Stimulated activated CD8-positive, alpha-beta memory T cell treated with anti-CD3 and anti-CD28 coated beads, Interleukin-4, amount 100 ng/mL, for 1 hour (primary cell): ENCODE data around the gene FXN.
A peak's percentile ranks its signal among the peaks of the same experiment; 100 is the strongest.
"Not testable (repeated sequence)": the region's sequence is repeated elsewhere in the genome, so short reads cannot be mapped to it uniquely, and the experiment has no call there.

Source experiments
- DNase-seq, 2 donors: peaks; one replicate each; pipeline ENCODE4 v3.0.0-alpha.2; 2020; ENCODE audit warnings: low read depth in 2 of 2, low spot score in 1 of 2

FXN gene

DNA sequence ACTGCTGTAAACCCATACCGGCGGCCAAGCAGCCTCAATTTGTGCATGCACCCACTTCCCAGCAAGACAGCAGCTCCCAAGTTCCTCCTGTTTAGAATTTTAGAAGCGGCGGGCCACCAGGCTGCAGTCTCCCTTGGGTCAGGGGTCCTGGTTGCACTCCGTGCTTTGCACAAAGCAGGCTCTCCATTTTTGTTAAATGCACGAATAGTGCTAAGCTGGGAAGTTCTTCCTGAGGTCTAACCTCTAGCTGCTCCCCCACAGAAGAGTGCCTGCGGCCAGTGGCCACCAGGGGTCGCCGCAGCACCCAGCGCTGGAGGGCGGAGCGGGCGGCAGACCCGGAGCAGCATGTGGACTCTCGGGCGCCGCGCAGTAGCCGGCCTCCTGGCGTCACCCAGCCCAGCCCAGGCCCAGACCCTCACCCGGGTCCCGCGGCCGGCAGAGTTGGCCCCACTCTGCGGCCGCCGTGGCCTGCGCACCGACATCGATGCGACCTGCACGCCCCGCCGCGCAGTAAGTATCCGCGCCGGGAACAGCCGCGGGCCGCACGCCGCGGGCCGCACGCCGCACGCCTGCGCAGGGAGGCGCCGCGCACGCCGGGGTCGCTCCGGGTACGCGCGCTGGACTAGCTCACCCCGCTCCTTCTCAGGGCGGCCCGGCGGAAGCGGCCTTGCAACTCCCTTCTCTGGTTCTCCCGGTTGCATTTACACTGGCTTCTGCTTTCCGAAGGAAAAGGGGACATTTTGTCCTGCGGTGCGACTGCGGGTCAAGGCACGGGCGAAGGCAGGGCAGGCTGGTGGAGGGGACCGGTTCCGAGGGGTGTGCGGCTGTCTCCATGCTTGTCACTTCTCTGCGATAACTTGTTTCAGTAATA lies at the start of gene FXN:
Gene FXN, plus strand, starts transcription at position 315 of the 871 bp plus-strand sequence. Its CDS starts 31 bp downstream, at position 346.
- peak; percentile 49 to 60 for DNase-seq

DNA sequence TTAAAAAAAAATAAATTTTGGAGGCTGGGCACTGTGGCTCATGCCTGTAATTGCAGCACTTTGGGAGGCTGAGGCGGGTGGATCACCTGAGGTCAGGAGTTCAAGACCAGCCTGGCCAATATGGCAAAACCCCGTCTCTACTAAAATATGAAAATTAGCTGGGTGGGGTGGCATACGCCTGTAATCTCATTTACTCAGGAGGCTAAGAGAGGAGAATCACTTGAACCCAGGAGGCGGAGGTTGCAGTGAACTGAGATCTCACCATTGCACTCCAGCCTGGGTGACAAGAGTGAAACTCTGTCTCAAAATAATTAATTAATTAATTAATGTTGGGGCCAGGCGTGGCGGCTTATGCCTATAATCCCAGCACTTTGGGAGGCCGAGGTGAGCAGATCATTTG lies 48.6 kb upstream of the FXN start:
- DNase-seq: not testable (repeated sequence)

DNA sequence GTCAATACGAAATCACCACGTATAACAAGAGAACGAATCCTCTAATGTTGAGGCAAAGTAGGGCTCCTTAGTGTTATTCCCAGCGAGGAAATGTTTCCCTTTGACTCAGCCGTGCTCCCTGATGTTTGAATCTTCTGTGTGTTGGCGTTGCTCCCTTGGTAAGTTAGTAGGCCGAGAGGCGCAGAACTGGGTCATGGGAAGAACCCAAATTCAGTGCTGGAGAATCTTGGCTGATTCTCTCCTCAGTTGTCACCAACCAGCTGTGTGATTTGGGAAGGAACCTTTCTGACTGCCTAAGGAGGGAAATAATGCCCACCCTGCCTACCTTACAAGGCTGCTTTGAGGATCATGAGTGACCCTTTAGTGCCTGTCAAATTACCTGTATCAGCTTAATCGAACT lies 44.1 kb upstream of the FXN start:
- DNase-seq: no peak

DNA sequence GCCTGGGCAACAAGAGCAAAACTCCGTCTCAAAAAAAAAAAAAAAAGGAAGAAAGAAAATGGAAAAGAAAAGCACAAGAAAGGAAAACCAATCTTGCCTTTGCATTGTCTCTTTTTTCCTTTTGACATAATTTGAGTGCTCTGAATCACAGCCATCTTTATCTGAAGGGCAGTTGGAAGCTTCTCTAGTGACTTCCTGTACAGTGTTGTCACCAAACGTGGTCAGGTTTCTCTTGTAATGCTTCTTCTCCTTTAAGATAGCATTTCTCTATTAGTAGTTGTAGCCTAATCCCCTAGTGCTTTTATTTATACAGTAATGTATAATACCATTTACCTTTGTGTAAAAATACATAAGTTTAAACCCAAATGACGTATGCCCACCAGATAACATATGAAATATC lies 39.8 kb upstream of the FXN start:
- DNase-seq: no peak

DNA sequence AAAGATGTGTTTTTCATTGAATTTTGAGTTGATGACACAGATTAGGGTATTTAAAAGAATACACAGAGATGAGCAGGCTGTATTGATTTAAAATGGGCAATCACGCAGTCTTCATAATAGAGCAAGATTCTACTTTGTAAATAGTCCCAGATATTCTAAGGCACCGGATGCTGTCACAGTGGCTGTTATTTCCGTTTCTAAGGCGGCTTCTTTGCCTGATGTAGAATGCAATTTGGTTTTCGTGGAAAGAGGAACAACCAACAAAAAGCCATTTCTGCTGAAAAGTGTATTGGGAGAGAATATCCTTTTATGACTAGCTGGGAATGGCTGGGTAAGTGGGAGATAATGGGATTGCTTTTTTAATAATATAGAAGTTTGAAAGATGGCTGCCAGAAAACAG lies 39.1 kb upstream of the FXN start:
- DNase-seq: no peak

DNA sequence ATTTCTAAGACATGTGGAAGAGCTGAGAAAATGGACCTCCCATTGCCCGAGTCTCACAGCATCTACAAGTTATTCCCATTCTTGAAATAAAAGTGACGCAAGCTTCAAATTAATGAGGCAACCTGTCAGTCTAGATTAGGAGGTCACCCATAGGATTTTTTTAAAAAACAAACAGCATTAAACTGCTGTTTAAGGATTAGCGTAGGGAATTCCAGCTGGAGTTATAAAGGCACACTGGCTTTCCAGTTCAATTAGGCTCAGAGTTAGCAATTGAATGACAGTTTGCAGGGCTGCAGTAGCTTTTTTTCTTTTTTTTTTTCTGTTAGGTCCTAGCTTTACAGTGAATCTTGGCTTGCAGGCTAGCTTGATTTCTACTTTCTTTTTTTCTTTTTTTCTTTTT lies 37.9 kb upstream of the FXN start:
- DNase-seq: no peak

DNA sequence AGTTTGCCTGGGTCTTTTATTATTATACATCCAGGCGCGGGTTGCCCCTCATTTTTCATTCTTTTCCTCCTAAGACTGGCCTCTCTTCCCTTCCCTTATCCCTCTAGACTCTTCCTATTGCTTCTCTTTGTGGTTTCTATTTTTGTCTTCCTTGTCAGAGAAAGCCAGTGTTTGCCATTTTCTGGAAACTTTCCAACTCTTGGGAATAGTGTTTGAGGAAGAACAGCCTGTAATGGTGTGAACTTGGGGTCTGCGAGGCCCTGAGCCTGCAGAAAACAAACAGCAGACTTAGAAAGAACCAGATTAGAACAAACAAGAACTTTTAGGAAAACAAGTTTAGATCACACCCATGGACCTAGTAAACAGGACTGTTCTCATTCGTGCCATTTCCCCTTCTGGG lies 37.2 kb upstream of the FXN start:
- no peak for DNase-seq

DNA sequence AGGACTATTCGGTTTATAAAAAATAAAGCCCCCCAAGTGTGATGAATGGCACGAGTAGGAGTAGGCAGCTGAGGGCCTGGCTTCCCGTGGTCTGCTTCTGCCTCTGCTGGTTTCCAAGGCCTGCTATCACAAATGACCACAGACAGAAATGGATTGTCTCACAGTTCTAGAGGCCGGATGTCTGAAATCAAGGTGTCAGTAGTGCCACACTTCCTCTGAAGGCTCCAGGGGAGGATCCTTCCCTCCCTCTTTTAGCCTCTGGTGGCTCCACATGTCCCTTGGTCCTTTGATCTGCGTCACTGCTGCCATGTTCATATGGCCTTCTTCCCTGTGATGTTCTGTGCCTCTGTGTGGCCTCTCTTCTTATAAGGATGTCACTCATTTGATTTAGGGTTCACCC lies 36.7 kb upstream of the FXN start:
- DNase-seq: no peak

DNA sequence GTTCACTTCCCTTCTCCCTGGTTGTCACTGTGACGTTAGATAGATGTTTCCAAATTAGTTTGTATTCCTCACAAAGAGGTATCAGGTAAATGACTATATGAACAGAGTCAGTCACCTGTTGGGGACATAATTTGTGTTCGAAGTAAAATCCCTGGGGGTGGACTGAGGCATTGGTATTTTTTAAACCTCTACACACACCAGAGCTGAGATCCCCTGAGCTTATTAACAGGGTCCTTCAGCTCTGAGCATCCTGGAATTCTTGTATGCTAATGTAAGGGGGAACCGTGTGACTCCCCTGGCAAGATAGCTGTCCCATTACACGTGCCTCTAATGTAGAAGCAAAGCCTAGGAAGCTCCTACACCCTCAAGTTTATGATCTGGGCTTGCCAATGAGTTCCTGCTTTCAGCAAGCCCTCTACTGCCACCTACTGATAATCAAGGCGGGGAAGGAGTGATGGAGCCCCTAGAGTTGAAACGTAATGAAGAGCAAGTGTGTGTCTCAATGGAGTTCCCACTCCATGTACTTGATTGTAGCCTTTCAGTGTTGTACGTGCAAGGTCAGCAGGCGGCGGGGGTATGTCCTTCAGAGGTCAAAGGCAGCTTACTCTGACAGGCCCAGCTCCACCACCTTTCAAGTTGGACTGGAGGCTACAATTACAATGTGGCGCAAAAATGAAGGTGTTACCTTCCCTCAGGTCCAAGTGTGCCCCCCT lies 36.0 kb upstream of the FXN start:
- DNase-seq: peak in 1 of 2 donors; percentile 19

DNA sequence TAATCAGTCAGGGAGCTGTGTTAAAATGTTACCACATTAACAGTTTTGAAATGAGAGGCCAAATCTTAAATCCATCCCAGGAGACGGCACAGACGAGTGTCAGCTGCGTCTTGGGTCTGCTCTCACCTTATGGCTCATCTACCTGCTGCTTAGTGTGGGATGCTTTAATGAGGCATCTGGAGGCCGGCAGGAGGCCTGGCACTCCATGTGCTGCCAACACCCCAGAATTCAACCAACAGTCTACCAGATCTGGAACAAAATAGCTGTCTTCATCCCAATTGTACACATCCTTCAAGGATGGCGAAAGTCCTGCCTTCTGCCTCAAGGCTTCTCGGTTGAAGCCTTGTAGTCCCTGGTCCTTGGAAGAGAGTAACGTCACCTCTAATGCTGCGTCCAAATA lies 33.6 kb upstream of the FXN start:
- no peak for DNase-seq

DNA sequence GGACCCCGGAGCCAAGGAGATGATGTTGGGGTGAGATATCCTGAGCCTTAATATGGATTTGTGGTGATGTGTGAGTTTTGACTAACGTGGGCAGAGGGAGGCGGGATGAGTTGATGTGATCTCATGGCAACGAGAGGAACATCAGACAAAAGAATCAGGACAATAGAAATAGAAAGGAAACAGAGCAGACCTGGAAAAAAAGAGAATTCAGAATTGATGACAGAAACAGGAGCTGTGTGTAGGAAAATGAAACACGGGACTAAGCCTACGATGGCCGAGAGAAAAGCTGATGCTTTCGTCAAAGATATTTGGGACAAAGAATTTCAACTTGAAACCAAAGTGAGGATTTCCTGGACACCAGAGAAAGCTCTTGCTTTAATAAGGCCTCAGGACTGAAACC lies 32.5 kb upstream of the FXN start:
- DNase-seq: no peak

DNA sequence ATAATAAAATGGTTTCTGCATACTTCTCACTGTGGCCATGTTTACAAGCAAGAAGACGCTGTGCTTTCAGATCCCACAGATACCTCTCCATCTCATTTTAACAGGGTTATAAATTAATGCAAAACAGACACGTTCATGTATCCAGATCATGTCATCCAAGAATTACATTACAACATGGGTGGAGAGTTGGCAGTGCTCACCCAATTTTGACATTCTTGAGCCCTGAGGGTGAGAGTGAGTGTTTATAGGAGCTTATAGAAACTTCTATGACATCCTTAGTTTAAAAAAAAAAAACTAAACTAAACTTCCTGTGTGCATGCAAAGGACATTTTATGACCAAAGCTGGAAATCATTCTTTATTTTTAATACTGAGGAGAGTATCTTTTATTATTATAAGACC lies 30.7 kb upstream of the FXN start:
- DNase-seq: no peak

DNA sequence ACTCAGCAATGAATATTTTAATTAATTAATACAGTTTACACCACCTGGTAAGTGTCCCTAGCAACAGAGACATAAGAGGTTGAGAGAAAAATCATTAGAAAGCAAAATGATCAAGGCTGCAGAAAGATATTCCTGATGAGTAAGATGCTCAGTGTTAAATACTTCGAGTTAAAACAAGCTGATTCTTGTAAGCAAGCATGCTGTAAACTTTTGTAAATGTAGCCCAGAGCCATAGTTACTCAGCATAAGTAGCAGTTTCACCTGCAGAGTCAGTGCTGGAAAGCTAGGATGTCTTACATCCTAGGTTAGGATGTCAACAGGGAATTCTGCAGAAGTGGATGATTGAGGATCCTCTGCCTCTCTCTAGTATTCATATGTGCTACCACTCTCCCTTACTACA lies 25.8 kb upstream of the FXN start:
- DNase-seq: no peak

DNA sequence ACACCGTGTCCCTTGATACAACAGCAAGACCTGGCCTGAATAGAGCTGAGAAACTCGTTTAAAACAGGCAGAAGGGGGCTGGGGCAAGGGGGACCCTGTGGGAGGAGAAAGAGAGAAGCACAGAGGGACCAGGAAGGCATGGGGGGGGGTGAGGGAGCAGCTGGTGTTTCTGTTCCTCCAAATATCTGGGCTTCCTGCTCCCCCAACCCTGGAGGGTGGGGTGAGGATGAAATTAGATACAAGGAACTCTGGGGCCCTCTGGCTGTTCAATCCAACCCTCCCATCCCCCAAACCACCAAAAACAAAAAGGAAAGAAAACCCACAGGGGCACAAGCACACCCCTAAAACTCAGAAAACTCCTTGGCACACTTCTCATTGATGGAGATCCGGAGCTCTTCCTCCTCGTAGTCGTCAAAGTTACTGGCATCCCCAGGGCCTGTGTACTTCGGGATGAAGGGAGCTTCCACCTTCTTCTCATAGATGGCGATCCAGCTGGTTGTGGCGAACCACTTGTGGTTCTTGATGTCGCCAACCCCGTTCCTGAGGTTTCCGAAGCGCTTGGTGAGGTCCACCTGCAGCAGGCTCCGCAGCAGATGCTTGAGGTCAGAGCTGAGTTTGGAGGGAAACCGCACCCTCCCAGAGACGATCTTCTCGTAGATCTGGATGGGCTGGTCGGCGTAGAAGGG lies 22.7 kb upstream of the FXN start:
- DNase-seq: no peak

DNA sequence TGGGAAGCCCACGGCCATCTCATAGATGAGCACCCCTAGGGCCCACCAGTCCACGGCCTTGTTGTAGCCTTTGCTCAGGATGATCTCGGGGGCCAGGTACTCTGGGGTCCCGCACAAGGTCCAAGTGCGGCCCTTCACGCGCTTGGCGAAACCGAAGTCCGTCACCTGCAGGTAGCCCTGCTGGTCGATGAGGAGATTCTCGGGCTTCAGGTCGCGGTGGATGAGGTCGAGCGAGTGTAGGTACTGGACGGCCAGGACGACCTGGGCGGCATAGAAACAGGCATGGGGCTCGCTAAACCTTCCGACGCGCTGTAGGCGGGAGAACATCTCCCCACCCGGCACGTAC lies 22.2 kb upstream of the FXN start:
- no peak for DNase-seq

DNA sequence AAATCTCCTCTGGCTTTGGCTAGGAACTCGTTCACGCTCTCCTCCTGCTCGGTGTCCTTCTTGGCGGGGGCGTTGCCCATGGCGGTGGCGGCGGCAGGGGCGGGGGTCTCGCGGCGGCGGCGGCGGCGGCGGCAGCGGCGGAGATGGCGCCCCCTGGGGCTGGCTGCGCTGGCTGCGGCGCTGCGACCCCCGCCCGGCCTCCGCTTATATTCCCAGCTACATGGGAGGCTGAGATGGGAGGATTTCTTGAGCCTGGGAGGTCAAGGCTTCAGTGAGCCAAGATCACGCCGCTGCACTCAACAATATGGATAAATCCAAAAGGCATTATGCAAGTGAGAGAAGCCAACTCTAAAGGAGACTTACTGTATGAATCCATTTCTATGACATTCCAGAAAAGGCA lies 21.5 kb upstream of the FXN start, which contains the start of gene PRKACG:
Gene PRKACG, minus strand, starts transcription at position 101 of the 400 bp plus-strand sequence. Its CDS starts 21 bp downstream, at position 80.
- no peak for DNase-seq

DNA sequence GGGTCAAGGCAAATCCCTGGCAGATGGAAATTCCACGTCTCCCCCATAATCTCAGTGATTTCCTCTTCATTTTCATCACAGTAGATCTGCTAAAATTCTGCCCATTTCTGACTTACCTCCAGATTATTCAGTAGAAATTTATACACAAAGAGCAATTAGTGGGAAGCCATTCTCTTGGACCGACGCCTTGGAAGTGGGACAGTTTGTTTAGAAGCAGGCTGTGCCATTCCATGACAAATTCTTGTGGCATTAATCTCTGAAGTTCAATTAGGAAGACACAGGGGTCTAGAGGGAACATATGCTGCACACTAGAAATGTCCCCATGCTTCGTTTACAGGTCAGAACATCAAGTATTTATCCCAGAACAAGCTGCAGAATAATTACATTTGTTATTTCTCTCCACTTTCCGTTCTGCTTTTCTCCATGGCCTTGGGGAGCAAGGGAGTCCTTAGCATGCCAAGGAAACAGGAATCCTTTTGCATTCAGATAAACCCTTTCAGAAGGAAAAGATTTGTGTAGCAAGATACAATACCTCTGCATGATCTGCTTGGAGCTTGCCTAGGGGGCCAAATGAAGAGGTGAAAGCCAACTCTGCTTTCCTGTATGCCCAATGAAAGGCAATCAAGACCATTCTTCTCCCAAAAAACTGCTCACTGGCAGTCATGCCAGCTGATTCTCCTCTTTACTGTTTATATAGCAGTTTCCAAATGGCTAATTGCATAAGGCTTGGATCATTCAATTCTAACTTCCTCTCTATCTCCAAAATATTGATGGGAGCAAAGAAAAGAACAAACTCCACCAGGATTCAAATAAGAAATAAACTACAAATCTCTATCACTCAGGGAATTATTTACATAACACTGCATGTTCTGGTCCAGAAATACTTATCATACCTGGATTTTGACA lies 19.1 kb upstream of the FXN start:
- no peak for DNase-seq

DNA sequence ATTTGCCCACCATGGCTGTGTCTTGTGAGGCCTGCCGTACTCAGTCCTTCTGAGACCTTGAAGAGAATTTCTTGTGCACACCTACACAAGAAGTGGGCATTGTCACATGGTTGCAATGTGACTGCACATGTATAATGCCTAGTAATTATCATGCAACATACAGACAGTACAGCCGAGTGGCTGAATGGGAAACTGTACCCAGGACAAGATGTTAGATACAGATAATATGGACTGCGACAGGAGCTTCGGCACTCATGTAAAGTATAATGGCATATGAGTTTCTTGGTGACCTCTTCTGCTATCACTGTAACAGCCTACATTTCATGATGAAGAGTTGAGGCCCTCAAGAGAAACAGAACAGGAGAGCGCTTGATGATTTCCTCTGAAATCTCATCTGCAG lies 16.8 kb upstream of the FXN start:
- DNase-seq: no peak

DNA sequence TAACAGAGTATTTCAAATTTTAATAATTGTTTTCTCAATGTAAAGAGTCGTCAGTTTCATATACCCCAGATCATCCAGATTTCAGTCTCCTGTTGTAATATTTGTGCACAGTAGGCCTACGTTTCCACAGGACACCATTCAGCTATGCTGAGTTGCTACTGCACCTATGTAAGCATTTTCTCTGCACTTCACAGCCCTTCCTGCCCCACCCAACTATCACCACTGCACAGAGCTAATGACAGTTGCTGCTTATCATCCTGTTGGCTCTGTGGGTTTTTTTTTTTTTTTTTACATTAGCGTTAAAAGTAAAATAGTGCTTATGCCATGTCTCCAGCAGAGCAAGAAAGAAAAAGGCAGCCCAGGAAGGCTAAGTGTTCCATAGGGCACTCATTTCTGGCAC lies 15.7 kb upstream of the FXN start:
- DNase-seq: peak in 1 of 2 donors; percentile 10

DNA sequence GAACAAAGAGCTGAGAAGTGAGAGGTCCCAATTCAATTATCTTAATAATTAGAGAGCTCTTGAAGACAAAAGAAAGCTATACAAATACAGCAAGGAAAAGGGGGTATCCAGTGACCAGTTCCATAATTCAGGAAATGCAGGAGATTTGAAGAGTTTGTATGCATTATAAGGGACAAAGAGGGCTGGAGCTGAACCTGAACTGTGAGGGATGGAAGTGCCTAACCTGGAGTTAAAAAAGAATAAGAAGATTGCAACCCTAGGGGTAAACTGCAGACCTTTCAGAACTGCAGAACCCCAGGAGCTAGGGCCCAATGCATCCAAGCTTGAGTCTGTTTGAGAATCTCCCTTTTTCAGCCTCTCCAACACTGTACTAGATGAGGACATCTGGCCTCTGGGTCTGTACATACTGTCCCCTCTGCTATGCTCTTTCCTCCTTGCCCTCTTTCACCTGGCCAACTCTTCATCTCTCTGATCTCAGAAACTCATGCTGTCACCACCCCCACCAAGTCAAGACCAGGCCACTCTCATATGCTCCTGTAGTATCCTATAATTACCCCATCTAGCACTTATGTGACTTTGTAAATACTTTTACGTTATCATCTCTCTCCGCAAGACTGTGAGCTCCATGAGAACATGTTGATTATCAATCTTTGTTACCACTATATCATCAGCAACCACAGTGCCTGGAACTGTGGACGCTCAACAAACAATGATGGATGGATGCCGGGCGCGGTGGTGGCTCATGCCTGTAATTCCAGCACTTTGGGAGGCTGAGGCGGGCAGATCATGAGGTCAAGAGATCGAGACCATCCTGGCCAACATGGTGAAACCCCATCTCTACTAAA lies 15.0 kb upstream of the FXN start:
- no peak for DNase-seq
